ENCODE results near the gene SEPTIN10.

SEPTIN10 gene

DNA sequence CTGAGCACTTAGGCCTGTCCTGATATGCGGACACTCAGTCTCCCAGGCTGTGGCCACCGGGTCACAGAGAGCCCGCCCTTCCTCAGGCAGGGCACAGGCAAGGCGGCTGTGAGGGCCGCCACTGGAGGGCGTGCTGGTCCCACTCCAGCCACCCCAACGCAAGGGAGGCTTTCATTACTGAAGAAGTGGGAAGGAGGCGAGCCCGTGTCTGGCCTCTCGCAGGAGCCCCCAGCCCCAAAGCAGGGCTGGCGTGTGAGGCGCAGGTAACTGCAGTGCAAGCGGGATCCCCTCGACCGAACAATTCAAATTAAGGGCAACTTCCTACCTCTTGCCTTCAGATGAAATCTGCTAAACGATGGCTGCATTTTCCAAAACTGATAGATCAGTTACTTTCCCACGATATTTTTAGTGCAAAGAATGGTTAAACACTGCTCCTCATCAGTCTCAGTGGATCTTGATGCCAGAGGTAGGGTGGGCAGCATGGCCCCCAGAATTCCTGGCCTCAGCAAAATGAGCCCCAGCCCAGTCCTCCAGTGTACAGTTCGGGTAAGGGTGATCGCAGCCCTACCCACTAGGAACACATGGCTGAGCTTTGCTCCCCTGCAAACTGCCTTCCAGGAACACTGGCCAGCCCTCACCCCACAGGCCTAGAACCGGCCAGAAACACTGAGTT, 97.2 kb downstream of the SEPTIN10 start:
- peak; percentile 84 for DNase-seq (ENCODE audit: low spot score)
- in situ Hi-C loops (cut with MboI; ENCODE audit: low sequenced_read_pairs, unreplicated experiment), result no loop called here
- TF ChIP-seq, protein P1, sequence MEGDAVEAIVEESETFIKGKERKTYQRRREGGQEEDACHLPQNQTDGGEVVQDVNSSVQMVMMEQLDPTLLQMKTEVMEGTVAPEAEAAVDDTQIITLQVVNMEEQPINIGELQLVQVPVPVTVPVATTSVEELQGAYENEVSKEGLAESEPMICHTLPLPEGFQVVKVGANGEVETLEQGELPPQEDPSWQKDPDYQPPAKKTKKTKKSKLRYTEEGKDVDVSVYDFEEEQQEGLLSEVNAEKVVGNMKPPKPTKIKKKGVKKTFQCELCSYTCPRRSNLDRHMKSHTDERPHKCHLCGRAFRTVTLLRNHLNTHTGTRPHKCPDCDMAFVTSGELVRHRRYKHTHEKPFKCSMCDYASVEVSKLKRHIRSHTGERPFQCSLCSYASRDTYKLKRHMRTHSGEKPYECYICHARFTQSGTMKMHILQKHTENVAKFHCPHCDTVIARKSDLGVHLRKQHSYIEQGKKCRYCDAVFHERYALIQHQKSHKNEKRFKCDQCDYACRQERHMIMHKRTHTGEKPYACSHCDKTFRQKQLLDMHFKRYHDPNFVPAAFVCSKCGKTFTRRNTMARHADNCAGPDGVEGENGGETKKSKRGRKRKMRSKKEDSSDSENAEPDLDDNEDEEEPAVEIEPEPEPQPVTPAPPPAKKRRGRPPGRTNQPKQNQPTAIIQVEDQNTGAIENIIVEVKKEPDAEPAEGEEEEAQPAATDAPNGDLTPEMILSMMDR (IDR thresholded peaks at IDR 0.05; ENCODE audit: borderline replicate concordance, control extremely low read depth, extremely low read depth, insufficient read depth, missing control alignments), result peak; percentile 66

DNA sequence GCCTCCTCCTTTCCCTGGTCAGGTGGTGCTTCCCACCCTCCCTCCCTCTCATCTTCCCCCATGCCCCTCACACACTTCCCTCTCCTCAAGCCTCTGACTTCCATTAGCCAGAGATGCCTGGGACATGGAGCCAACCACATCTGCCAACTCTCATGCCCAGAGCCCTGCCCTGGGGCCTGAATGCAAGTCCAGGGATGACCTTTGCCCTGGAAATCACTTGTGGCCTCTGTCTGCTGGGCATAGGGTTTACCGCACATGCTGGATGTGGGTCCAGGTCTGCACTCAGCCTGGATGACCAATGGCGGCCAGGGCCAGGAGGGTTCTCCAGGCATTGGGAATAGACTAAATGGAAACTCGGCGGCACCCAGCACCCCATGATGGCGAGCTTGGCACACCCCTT, 98.9 kb downstream of the SEPTIN10 start:
- TF ChIP-seq, protein P1 (IDR thresholded peaks at IDR 0.05; ENCODE audit: borderline replicate concordance, control extremely low read depth, extremely low read depth, insufficient read depth, missing control alignments), result no peak
- in situ Hi-C loops (cut with MboI; ENCODE audit: low sequenced_read_pairs, unreplicated experiment), result no loop called here
- no peak for DNase-seq (ENCODE audit: low spot score)

DNA sequence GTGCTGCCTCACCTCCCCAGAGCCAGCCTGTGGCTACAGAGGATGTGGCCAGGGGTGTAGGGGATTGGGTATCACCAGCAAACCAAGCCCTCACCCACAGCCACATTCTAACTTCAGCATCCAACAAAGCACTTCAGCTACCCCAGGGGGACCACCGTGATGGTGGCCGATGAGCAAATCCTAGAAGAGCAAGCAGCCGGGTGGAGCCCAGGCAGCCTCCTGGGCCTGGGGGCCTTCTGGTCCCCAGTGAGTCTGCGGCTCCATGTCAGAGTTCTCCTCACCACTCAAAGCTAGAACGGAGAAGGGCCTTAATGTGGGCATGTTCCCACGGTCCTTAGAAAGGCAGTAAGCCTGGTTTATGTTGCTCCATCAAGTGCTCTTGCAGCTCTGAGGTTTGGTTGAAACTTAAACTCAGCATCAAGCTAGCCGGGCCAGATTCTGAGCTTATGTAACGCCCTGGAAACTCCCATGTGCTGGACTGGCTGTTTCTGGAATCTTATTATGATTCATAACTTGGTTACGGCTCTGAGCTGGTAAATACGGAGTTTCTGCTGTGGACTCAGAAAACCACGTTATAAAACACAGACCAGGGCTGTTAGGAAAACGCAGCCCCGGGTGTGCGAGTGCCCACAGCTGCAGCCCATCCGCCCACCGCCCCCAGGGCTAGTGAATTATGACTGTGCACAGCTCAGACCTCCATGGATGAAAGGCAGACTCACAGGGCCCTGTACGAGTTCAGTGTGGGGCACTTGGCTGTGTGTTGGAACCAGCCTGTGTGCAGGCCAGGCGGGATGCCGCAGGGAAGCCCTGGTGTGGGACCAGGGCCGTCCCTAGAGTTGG, 99.8 kb downstream of the SEPTIN10 start:
- TF ChIP-seq, protein P1 (IDR thresholded peaks at IDR 0.05; ENCODE audit: borderline replicate concordance, control extremely low read depth, extremely low read depth, insufficient read depth, missing control alignments), result no peak
- in situ Hi-C loops (cut with MboI; ENCODE audit: low sequenced_read_pairs, unreplicated experiment), result no loop called here
- peak; percentile 79 for DNase-seq (ENCODE audit: low spot score)

DNA sequence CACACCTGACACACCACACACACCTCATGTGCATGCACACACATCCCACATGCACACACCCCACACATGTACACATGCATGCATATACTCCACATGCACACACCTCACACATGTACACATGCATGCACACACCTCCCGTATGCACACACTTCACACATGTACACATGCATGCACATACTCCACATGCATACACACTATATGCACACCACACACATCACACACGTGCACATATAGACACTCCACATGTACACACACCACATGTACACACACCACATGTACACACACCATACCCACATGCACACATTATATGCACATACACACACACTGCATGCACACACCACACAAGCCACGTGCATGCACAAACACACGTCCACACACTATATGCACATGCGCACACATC, 100.5 kb downstream of the SEPTIN10 start:
- TF ChIP-seq, protein P1 (IDR thresholded peaks at IDR 0.05; ENCODE audit: borderline replicate concordance, control extremely low read depth, extremely low read depth, insufficient read depth, missing control alignments), result no peak
- in situ Hi-C loops (cut with MboI; ENCODE audit: low sequenced_read_pairs, unreplicated experiment), result no loop called here
- DNase-seq (ENCODE audit: low spot score), result no peak

DNA sequence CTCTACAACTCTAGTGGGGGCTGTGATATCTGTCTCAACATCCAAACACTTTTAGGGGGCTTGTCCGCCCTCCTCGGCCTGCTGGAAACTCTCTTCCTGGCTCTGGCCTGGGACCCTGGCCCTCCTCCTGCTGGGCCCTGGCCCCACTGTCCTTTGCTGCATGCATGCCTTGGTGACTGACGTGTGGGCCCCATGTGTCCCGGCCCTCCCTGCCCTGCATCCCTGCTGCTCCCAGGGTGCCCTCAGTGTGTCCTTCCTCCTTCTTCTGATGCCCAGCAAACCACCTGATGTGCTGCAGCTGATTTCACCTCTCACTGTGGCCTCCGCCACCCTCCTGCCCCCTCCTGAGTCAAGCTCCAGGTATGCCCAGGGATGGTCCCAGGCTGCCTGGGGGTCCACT, 101.7 kb downstream of the SEPTIN10 start:
- no peak for DNase-seq (ENCODE audit: low spot score)
- in situ Hi-C loops (cut with MboI; ENCODE audit: low sequenced_read_pairs, unreplicated experiment), result no loop called here
- TF ChIP-seq, protein P1 (IDR thresholded peaks at IDR 0.05; ENCODE audit: borderline replicate concordance, control extremely low read depth, extremely low read depth, insufficient read depth, missing control alignments), result no peak

DNA sequence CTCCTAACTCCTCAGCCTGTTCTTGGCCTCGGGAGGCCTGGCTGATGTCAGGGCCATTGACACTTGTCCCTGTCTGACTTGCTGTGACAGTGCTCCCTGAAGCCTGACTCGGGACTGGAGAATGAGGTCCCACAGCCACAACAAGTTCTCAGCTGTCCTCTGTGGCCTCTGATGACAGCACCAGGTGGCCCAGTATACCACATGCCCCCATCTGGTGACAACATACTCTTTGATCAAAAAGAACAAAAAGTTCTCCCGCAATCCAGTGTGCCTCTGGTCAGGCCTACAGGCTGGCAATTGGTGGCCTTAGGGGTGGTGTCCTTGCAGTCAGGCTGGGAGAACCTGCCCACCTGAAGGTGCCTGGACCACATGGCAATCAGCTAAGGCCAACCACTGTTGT, 102.6 kb downstream of the SEPTIN10 start:
- DNase-seq (ENCODE audit: low spot score), result no peak
- TF ChIP-seq, protein P1 (IDR thresholded peaks at IDR 0.05; ENCODE audit: borderline replicate concordance, control extremely low read depth, extremely low read depth, insufficient read depth, missing control alignments), result no peak
- in situ Hi-C loops (cut with MboI; ENCODE audit: low sequenced_read_pairs, unreplicated experiment), result no loop called here

All from GM13976 (cell line).